Breast epithelium (tissue), 3 donors: ENCODE results near the gene PRSS8.

Experiments used
- POLR2AphosphoS5 ChIP-seq, 3 donors: sonication (generic); formaldehyde crosslinking; IDR thresholded peaks; one replicate each; pipeline ENCODE4 v1.6.1; 2017; ENCODE audit warnings: antibody characterized with exemption in 3 of 3
- TF ChIP-seq, protein P1 (sequence below), 3 donors: fragments of 450-650 bp; IDR thresholded peaks; one replicate each; pipeline ENCODE4 v1.5.1; 2016 to 2017; ENCODE audit warnings: antibody characterized with exemption in 3 of 3, mild to moderate bottlenecking in 3 of 3, moderate library complexity in 3 of 3

DNA sequence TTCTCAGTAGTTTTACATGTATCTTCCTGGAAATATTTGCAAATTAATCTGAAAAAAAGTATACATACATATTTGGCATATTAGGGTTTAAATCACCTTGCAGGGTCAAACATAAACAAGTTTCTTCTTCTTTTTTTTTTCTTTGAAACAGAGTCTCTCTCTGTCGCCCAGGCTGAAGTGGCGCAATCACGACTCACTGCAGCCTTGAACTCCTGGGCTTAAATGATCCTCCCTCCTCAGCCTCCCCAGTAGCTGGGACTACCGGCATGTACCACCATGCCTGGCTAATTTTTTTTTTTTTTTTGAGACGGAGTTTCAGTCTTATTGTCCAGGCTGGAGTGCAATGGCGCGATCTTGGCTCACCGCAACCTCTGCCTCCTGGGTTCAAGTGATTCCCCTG, 31.8 kb upstream of the PRSS8 start:
- no peak for TF ChIP-seq POLR2AphosphoS5 (IDR thresholded peaks at IDR 0.05)
- TF ChIP-seq, protein P1, sequence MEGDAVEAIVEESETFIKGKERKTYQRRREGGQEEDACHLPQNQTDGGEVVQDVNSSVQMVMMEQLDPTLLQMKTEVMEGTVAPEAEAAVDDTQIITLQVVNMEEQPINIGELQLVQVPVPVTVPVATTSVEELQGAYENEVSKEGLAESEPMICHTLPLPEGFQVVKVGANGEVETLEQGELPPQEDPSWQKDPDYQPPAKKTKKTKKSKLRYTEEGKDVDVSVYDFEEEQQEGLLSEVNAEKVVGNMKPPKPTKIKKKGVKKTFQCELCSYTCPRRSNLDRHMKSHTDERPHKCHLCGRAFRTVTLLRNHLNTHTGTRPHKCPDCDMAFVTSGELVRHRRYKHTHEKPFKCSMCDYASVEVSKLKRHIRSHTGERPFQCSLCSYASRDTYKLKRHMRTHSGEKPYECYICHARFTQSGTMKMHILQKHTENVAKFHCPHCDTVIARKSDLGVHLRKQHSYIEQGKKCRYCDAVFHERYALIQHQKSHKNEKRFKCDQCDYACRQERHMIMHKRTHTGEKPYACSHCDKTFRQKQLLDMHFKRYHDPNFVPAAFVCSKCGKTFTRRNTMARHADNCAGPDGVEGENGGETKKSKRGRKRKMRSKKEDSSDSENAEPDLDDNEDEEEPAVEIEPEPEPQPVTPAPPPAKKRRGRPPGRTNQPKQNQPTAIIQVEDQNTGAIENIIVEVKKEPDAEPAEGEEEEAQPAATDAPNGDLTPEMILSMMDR (IDR thresholded peaks at IDR 0.05): no peak
